HepG2 (cell line): ENCODE data around the gene PHKB. TPM values are rescaled to one million over a fixed set of nuclear protein-coding genes. Genes with fewer than 3 reads are reported as not detected.

Experiments
- ATAC-seq: fragments of 200-7000 bp; cut with Tn5 transposase; 3 replicates; pipeline ENCODE4 v1.9.1; 2020; ENCODE audit warnings: mild to moderate bottlenecking, moderate library complexity
- BruUV-seq: library from RNA; stranded (reverse); fragments of 400-500 nt; replicated peaks from 2 replicates; lab custom pipeline; 2021; lab: Mats Ljungman, UMichigan
- CTCF ChIA-PET: fragments of 300-600 bp; formaldehyde crosslinking; extraction: SDS; loops from one replicate; lab custom pipeline; 2021; ENCODE audit warnings: low total read pairs, inconsistent platforms, low intra/inter-chr PET ratio; lab: Yijun Ruan, JAX
- POLR2A ChIA-PET: fragments of 350-600 bp; sonication (Branson Sonifier 250); formaldehyde crosslinking; loops from one replicate; lab custom pipeline; 2020; ENCODE audit warnings: antibody characterized with exemption, inconsistent platforms; lab: Yijun Ruan, JAX
- DNase-seq: peaks from one replicate; pipeline ENCODE4 v3.0.0-alpha.2; 2015; ENCODE audit warnings: low spot score
- FAIRE-seq: peaks from 3 replicates; lab custom pipeline; 2011; peaks lifted over from hg19 to GRCh38; lab: Jason Lieb, UNC
- H2AFZ ChIP-seq: one replicate; pipeline ENCODE4 v1.6.1; 2011; ENCODE audit warnings: low read length, inconsistent platforms
- H3K27ac ChIP-seq: fragments of 300-600 bp; 3 replicates; pipeline ENCODE4 v1.8.0; 2011; ENCODE audit warnings: mixed run types, mild to moderate bottlenecking, mixed read lengths, low read length, inconsistent platforms; ENCODE audit not compliant: insufficient read depth; ENCODE audit errors: extremely low read length
- H3K27me3 ChIP-seq, 2 experiments: fragments of 200-600 bp in 1 of 2; 2 replicates in 1 of 2; 3 replicates in 1 of 2; pipeline versions ENCODE4 v1.6.0 to v1.8.0; 2011; ENCODE audit warnings: low read length in 2 of 2, mild to moderate bottlenecking in 2 of 2, moderate library complexity in 2 of 2, inconsistent platforms in 1 of 2; ENCODE audit not compliant: insufficient read depth in 2 of 2, control insufficient read depth in 1 of 2
- H3K36me3 ChIP-seq, 2 experiments: fragments of 200-600 bp in 1 of 2; replicated peaks in 1 of 2; 2 replicates in 1 of 2; 3 replicates in 1 of 2; pipeline versions ENCODE4 v1.5.1 to v1.8.0; 2011; ENCODE audit warnings: low read length in 2 of 2, inconsistent platforms in 1 of 2; ENCODE audit not compliant: insufficient read depth in 2 of 2, control insufficient read depth in 1 of 2
- H3K4me1 ChIP-seq: 2 replicates; pipeline ENCODE4 v1.5.1; 2012; ENCODE audit warnings: low read length, inconsistent platforms; ENCODE audit not compliant: insufficient read depth
- H3K4me2 ChIP-seq: 2 replicates; pipeline ENCODE4 v1.6.0; 2011; ENCODE audit warnings: low read depth, low read length, inconsistent platforms
- H3K4me3 ChIP-seq, 3 experiments: fragments of 200-600 bp in 1 of 3; sonication (generic), shearing (Covaris generic) in 1 of 3; replicated peaks in 1 of 3; 2 replicates each; pipeline ENCODE4 v1.5.1; 2011 to 2016; ENCODE audit warnings: low read length in 3 of 3, inconsistent platforms in 2 of 3, low read depth in 2 of 3, mild to moderate bottlenecking in 2 of 3, control low read depth in 1 of 3, mixed read lengths in 1 of 3; ENCODE audit not compliant: insufficient read depth in 1 of 3
- H3K79me2 ChIP-seq: one replicate; pipeline ENCODE4 v1.6.1; 2011; ENCODE audit warnings: low read length, inconsistent platforms; ENCODE audit not compliant: insufficient read depth
- H3K9ac ChIP-seq: 2 replicates; pipeline ENCODE4 v1.6.0; 2011; ENCODE audit warnings: mild to moderate bottlenecking, low read depth, low read length, inconsistent platforms; ENCODE audit not compliant: insufficient read depth
- H3K9me3 ChIP-seq: 2 replicates; pipeline ENCODE4 v1.5.1; 2012; ENCODE audit warnings: mild to moderate bottlenecking, low read length
- H4K20me1 ChIP-seq: 2 replicates; pipeline ENCODE4 v1.6.0; 2011; ENCODE audit warnings: inconsistent platforms, mild to moderate bottlenecking, low read length, moderate library complexity; ENCODE audit not compliant: insufficient read depth
- FOXA1 ChIP-seq, 2 experiments: fragments of 450-650 bp in 1 of 2; sonication (generic) in 1 of 2; formaldehyde crosslinking in 1 of 2; IDR thresholded peaks; 2 replicates each; pipeline versions ENCODE4 v1.4.0 to v1.6.1; 2016 to 2020; ENCODE audit warnings: missing genetic modification reagents in 1 of 2
- IKZF4 ChIP-seq: sonication (generic); formaldehyde crosslinking; IDR thresholded peaks from 2 replicates; pipeline ENCODE4 v1.5.1; 2020; ENCODE audit warnings: borderline replicate concordance, mild to moderate bottlenecking, low read depth, missing genetic modification reagents; ENCODE audit errors: not compliant biosample characterization
- MEIS1 ChIP-seq: sonication (generic); formaldehyde crosslinking; IDR thresholded peaks from 2 replicates; pipeline ENCODE4 v1.9.0; 2021; ENCODE audit warnings: mild to moderate bottlenecking, missing genetic modification reagents, moderate library complexity, borderline replicate concordance
- PLSCR1 ChIP-seq: sonication (generic); formaldehyde crosslinking; IDR thresholded peaks from 2 replicates; pipeline ENCODE4 v1.5.0; 2020; ENCODE audit warnings: missing genetic modification reagents, mild to moderate bottlenecking, borderline replicate concordance
- RBAK ChIP-seq: sonication (generic); formaldehyde crosslinking; IDR thresholded peaks from 2 replicates; pipeline ENCODE4 v1.5.1; 2020; ENCODE audit warnings: mild to moderate bottlenecking, missing genetic modification reagents
- YEATS4 ChIP-seq: sonication (generic); formaldehyde crosslinking; IDR thresholded peaks from 2 replicates; pipeline ENCODE4 v1.4.0; 2020; ENCODE audit warnings: missing genetic modification reagents, borderline replicate concordance
- ZBTB38 ChIP-seq: sonication (generic); formaldehyde crosslinking; IDR thresholded peaks from 2 replicates; pipeline ENCODE4 v1.5.1; 2020; ENCODE audit warnings: mild to moderate bottlenecking, missing genetic modification reagents
- ZFY ChIP-seq: sonication (generic); formaldehyde crosslinking; IDR thresholded peaks from 2 replicates; pipeline ENCODE4 v1.4.0; 2020; ENCODE audit warnings: missing genetic modification reagents
- ZKSCAN5 ChIP-seq: sonication (generic); formaldehyde crosslinking; IDR thresholded peaks from 2 replicates; pipeline ENCODE4 v1.5.1; 2020; ENCODE audit warnings: mild to moderate bottlenecking, missing genetic modification reagents
- ZNF543 ChIP-seq: sonication (generic); formaldehyde crosslinking; IDR thresholded peaks from 2 replicates; pipeline ENCODE4 v1.4.0; 2020; ENCODE audit warnings: mild to moderate bottlenecking, missing genetic modification reagents
- ZNF639 ChIP-seq: conservative IDR thresholded peaks from 2 replicates; pipeline ENCODE4 v1.6.1; 2018; ENCODE audit warnings: missing genetic modification reagents
- WGBS: methylation state at CpG from one replicate; pipeline ENCODE4 v1.1.6; 2017; ENCODE audit warnings: low lambda C conversion rate; 5-methylcytosine and 5-hydroxymethylcytosine counted together
- in situ Hi-C: cut with HindIII; loops from 2 replicates; pipeline ENCODE4 v1.10.0; 2017; ENCODE audit warnings: low pct_unique_long_range_greater_than_20kb; ENCODE audit not compliant: extremely low pct_ligation_motif_present
- intact Hi-C: fragments of 100-400 bp; cut with micrococcal nuclease; formaldehyde crosslinking; loops from one replicate; pipeline ENCODE4 v1.10.0; 2022; ENCODE audit not compliant: unreplicated experiment
- polyA plus RNA-seq, 8 experiments: library from polyadenylated mRNA; depleted of rRNA in 3 of 8; stranded (reverse) in 7 of 8; unstranded in 1 of 8; fragments of >200 nt; fragmentation: Illumina TruSeq in 4 of 8; extraction: Trizol in 4 of 8; gene quantifications; 2 replicates each; pipeline versions ENCODE4 v1.2.1 to v1.2.3, GENCODE V29; 2011 to 2016; ENCODE audit warnings: low read depth in 4 of 8, missing spikeins in 1 of 8, mixed read lengths in 1 of 8; ENCODE audit not compliant: insufficient read depth in 1 of 8
- total RNA-seq, 5 experiments: library from RNA; depleted of rRNA; stranded (reverse); fragments of >200 nt; fragmentation: Illumina TruSeq; extraction: Trizol; gene quantifications; 2 replicates each; pipeline ENCODE4 v1.2.3, GENCODE V29; 2016; ENCODE audit warnings: low read depth in 1 of 5
- TF ChIP-seq, protein P1 (sequence below): sonication (generic); formaldehyde crosslinking; IDR thresholded peaks from 2 replicates; pipeline ENCODE4 v1.4.0; 2020; ENCODE audit warnings: missing genetic modification reagents
- TF ChIP-seq, protein P2 (sequence below): sonication (generic); formaldehyde crosslinking; IDR thresholded peaks from 2 replicates; pipeline ENCODE4 v1.9.0; 2021; ENCODE audit warnings: missing genetic modification reagents, borderline replicate concordance

PHKB gene
- total and polyA plus RNA-seq, 2 of the 13 experiments (the other 11 are each of a cell fraction or from before 2014, with no cell fraction given) = 66.0 to 80.8 TPM

DNA sequence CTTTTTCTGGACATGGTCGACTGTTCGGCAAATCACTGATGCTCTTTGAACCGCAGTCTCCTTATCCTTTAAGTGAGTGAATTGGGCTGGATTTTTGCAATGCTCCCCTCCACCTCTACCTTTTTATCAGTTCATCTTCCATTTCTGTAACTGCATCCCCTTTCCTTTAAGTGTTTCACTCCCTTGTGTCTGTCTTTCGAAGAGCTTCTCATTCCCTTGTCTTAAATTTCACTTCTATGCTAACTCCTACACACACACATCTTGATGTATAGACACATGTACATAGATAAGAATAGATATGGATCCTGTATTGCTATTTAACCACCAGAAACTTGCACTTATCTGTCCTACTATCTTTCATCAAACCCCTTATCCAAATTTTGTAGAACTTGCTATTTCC lies 250.7 kb downstream of the PHKB start:
- Histone ChIP-seq H3K27ac (no peak overlapping the region), H3K9ac (no peak overlapping the region)
- no peak for DNase-seq
- in situ Hi-C loops = no loop called here
- TF ChIP-seq YEATS4 = no peak
- TF ChIP-seq PLSCR1 (CRISPR knock-in tag) = no peak
- no peak for TF ChIP-seq ZBTB38 (CRISPR knock-in tag)
- TF ChIP-seq RBAK = no peak
- TF ChIP-seq IKZF4 (CRISPR knock-in tag) = no peak
- no peak for TF ChIP-seq ZFY (CRISPR knock-in tag)
- TF ChIP-seq, protein P1, sequence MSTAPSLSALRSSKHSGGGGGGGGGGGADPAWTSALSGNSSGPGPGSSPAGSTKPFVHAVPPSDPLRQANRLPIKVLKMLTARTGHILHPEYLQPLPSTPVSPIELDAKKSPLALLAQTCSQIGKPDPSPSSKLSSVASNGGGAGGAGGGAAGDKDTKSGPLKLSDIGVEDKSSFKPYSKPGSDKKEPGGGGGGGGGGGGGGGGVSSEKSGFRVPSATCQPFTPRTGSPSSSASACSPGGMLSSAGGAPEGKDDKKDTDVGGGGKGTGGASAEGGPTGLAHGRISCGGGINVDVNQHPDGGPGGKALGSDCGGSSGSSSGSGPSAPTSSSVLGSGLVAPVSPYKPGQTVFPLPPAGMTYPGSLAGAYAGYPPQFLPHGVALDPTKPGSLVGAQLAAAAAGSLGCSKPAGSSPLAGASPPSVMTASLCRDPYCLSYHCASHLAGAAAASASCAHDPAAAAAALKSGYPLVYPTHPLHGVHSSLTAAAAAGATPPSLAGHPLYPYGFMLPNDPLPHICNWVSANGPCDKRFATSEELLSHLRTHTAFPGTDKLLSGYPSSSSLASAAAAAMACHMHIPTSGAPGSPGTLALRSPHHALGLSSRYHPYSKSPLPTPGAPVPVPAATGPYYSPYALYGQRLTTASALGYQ (CRISPR knock-in tag) = no peak
- no peak for TF ChIP-seq FOXA1 (IDR thresholded peaks at IDR 0.05)
- no peak for TF ChIP-seq FOXA1 (CRISPR knock-in tag; IDR thresholded peaks at IDR 0.05)
- TF ChIP-seq ZKSCAN5 (CRISPR knock-in tag) = no peak
- TF ChIP-seq ZNF543 (CRISPR knock-in tag) = no peak
- TF ChIP-seq, protein P2, sequence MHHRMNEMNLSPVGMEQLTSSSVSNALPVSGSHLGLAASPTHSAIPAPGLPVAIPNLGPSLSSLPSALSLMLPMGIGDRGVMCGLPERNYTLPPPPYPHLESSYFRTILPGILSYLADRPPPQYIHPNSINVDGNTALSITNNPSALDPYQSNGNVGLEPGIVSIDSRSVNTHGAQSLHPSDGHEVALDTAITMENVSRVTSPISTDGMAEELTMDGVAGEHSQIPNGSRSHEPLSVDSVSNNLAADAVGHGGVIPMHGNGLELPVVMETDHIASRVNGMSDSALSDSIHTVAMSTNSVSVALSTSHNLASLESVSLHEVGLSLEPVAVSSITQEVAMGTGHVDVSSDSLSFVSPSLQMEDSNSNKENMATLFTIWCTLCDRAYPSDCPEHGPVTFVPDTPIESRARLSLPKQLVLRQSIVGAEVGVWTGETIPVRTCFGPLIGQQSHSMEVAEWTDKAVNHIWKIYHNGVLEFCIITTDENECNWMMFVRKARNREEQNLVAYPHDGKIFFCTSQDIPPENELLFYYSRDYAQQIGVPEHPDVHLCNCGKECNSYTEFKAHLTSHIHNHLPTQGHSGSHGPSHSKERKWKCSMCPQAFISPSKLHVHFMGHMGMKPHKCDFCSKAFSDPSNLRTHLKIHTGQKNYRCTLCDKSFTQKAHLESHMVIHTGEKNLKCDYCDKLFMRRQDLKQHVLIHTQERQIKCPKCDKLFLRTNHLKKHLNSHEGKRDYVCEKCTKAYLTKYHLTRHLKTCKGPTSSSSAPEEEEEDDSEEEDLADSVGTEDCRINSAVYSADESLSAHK (CRISPR knock-in tag) = no peak
- TF ChIP-seq MEIS1 (CRISPR knock-in tag) = no peak
- no peak for TF ChIP-seq ZNF639
- TF ChIP-seq, all 625 proteins: peak for 0
- intact Hi-C loops = no loop called here
- Histone ChIP-seq H3K4me1 (peaks cover 12% of the 10 kb centered on the region), H2AFZ (no peak overlapping the region), H4K20me1 (no peaks in the 10 kb centered on the region), H3K9me3 (no peaks in the 10 kb centered on the region), H3K79me2 (no peaks in the 10 kb centered on the region), H3K36me3 (no peaks in the 10 kb centered on the region), H3K27me3 (no peaks in the 10 kb centered on the region), H3K4me3 (no peak overlapping the region), H3K4me2 (no peak overlapping the region)
- WGBS = 74% methylated on average over 4 of the region's 4 CpGs
- ATAC-seq (no peak), FAIRE-seq (no peak)
- BruUV-seq = no TSS peak
- ChIA-PET CTCF (no interaction called here), POLR2A (no interaction called here)
